Natural killer cell (primary cell): ENCODE results near the gene THSD7B. TPM values are rescaled to one million over a fixed set of nuclear protein-coding genes. Genes with fewer than 3 reads are reported as not detected.

Experiments
- ATAC-seq, 3 donors: fragments of 150-1000 bp in 2 of 3; fragments of 200-7000 bp in 1 of 3; cut with Tn5 transposase; 1 replicate in 1 of 3; 2 replicates in 2 of 3; pipeline ENCODE4 v1.10.0; 2021; ENCODE audit warnings: mild to moderate bottlenecking in 2 of 3, moderate library complexity in 2 of 3
- DNase-seq, 2 donors: peaks; one replicate each; pipeline versions ENCODE4 v3.0.0 to v3.0.0-alpha.2; 2013 to 2021; ENCODE audit warnings: mixed read lengths in 1 of 2
- H3K27ac ChIP-seq: one replicate; pipeline ENCODE4 v1.5.1; 2013; ENCODE audit warnings: mild to moderate bottlenecking, low read length
- H3K27me3 ChIP-seq: one replicate; pipeline ENCODE4 v1.6.1; 2013; ENCODE audit warnings: low read length; ENCODE audit not compliant: control insufficient read depth, insufficient read depth
- H3K36me3 ChIP-seq: one replicate; pipeline ENCODE4 v1.6.1; 2013; ENCODE audit warnings: low read length; ENCODE audit not compliant: control insufficient read depth, insufficient read depth
- H3K4me1 ChIP-seq: one replicate; pipeline ENCODE4 v1.6.1; 2013; ENCODE audit warnings: low read length; ENCODE audit not compliant: control insufficient read depth, insufficient read depth
- H3K4me3 ChIP-seq: one replicate; pipeline ENCODE4 v1.5.1; 2013; ENCODE audit warnings: low read length
- H3K9me3 ChIP-seq: one replicate; pipeline ENCODE4 v1.6.1; 2013; ENCODE audit warnings: low read length; ENCODE audit not compliant: control insufficient read depth, insufficient read depth
- H3K27ac Mint-ChIP-seq, 2 donors: one replicate each; pipeline ENCODE4 v1.8.0; 2022; ENCODE audit warnings: mild to moderate bottlenecking in 2 of 2, mixed read lengths in 2 of 2, moderate library complexity in 1 of 2
- H3K27me3 Mint-ChIP-seq, 2 donors: one replicate each; pipeline ENCODE4 v1.8.0; 2022; ENCODE audit warnings: low read depth in 2 of 2, mixed read lengths in 2 of 2
- H3K36me3 Mint-ChIP-seq: one replicate; pipeline ENCODE4 v1.8.0; 2022; ENCODE audit warnings: mixed read lengths
- H3K4me1 Mint-ChIP-seq, 2 donors: one replicate each; pipeline ENCODE4 v1.8.0; 2022; ENCODE audit warnings: mixed read lengths in 2 of 2
- H3K4me3 Mint-ChIP-seq: one replicate; pipeline ENCODE4 v1.8.0; 2022; ENCODE audit warnings: mild to moderate bottlenecking, moderate library complexity, mixed read lengths
- H3K9me3 Mint-ChIP-seq, 2 donors: one replicate each; pipeline ENCODE4 v1.8.0; 2022; ENCODE audit warnings: mixed read lengths in 2 of 2
- WGBS: methylation state at CpG from one replicate; pipeline ENCODE4 v1.1.7; 2013; ENCODE audit warnings: missing lambda C conversion rate; ENCODE audit not compliant: insufficient coverage; 5-methylcytosine and 5-hydroxymethylcytosine counted together
- intact Hi-C: fragments of 100-400 bp; cut with micrococcal nuclease; formaldehyde crosslinking; loops from one replicate; pipeline ENCODE4 v1.14.2; 2022
- total RNA-seq, 4 donors: library from RNA; stranded (reverse); fragments of 120-200 nt in 1 of 4; gene quantifications; one replicate each; pipeline versions ENCODE4 v1.2.3 to v1.2.4, GENCODE V29; 2013 to 2022
- TF ChIP-seq, protein P1 (sequence below): fragments of 200-600 bp; IDR thresholded peaks from one replicate; pipeline ENCODE4 v1.8.0; 2022; ENCODE audit warnings: antibody characterized with exemption

The THSD7B gene
- total RNA-seq, 3 donors from 2014 or later (not counting 1 experiment from before 2014, with no cell fraction given) = not detected

DNA sequence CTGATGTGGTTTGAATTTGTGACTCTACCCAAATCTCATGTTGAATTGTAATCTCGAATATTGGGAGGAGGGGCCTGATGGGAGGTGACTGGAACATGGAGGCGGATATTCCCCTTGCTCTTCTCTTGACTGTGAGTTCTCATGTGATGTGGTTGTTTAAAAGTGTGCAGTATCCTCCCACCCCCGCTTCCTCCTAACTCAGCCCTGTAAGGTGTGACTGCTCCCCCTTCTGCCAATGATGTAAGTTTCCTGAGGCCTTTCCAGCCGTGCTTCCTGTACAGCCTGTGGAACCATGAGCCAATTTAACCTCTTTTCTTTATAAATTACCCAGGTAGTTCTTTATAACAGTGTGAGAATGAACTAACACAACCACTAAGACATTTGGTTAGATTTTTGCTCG, 458.4 kb downstream of the THSD7B start:
- H3K27ac ChIP-seq = no peak overlapping the region
- 67% methylated on average over 5 of the region's 5 CpGs for WGBS
- Mint-ChIP-seq H3K4me1 (no peaks in the 10 kb centered on the region), H3K9me3 (peaks cover 7 to 17% of the 10 kb centered on the region in 2 donors), H3K36me3 (no peaks in the 10 kb centered on the region), H3K4me3 (no peak overlapping the region), H3K27me3 (no peaks in the 10 kb centered on the region), H3K27ac (no peak overlapping the region)
- H3K4me1 ChIP-seq = no peaks in the 10 kb centered on the region
- no peak for DNase-seq
- no peaks in the 10 kb centered on the region for H3K36me3 ChIP-seq
- no peak for ATAC-seq
- no peak overlapping the region for H3K4me3 ChIP-seq
- H3K27me3 ChIP-seq = no peaks in the 10 kb centered on the region
- intact Hi-C loops = no loop called here
- H3K9me3 ChIP-seq = no peaks in the 10 kb centered on the region
- TF ChIP-seq, protein P1, sequence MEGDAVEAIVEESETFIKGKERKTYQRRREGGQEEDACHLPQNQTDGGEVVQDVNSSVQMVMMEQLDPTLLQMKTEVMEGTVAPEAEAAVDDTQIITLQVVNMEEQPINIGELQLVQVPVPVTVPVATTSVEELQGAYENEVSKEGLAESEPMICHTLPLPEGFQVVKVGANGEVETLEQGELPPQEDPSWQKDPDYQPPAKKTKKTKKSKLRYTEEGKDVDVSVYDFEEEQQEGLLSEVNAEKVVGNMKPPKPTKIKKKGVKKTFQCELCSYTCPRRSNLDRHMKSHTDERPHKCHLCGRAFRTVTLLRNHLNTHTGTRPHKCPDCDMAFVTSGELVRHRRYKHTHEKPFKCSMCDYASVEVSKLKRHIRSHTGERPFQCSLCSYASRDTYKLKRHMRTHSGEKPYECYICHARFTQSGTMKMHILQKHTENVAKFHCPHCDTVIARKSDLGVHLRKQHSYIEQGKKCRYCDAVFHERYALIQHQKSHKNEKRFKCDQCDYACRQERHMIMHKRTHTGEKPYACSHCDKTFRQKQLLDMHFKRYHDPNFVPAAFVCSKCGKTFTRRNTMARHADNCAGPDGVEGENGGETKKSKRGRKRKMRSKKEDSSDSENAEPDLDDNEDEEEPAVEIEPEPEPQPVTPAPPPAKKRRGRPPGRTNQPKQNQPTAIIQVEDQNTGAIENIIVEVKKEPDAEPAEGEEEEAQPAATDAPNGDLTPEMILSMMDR = no peak

DNA sequence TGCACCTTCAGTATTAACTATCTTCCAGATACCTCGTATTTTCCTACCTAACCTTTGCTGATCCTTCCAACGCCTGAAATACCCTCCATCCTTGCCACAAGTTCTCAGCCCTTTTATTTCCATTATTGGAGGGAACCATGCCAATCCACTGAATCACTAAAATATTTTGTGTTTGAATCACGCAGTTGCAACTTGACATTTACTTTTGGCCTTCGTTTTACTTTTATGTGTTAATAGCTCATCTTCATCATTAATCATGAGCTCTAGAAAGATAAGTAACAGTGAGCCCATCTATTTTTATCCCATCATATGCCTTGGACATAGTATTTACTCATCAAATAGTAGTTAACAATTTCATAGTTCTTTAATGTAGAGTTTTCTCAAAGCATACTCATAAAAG, 463.2 kb downstream of the THSD7B start:
- WGBS = 82% methylated on average over 4 of the region's 4 CpGs
- no peak for DNase-seq
- H3K27ac ChIP-seq = no peak overlapping the region

DNA sequence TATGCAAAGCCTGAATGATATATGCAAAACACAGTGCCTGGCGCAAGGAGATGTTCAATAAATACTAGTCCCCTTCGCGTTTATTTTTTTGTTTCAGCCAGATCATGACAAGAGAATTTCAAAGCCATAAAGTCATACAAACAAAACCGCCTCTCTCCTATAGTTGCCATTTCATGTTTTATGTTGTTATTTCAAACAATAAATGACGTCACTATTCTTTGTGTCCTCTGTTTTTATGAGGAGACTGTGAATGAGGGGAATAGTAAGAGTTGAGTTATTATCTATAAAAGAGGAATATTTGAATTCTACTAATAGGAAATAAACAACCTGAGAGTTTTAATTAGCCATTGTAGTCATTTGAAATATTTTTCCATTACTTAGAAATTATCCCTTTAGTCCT, 464.5 kb downstream of the THSD7B start:
- ATAC-seq (no peak), DNase-seq (no peak)
- H3K27me3 Mint-ChIP-seq = no peaks in the 10 kb centered on the region
- intact Hi-C loops = no loop called here
- H3K36me3 Mint-ChIP-seq = no peaks in the 10 kb centered on the region
- Histone ChIP-seq H3K27me3 (no peaks in the 10 kb centered on the region), H3K36me3 (no peaks in the 10 kb centered on the region), H3K27ac (no peak overlapping the region), H3K9me3 (no peaks in the 10 kb centered on the region), H3K4me1 (no peaks in the 10 kb centered on the region), H3K4me3 (no peak overlapping the region)
- H3K9me3 Mint-ChIP-seq = peaks cover 3 to 10% of the 10 kb centered on the region in 2 donors
- no peak overlapping the region for H3K4me3 Mint-ChIP-seq
- TF ChIP-seq, protein P1 = no peak
- H3K27ac Mint-ChIP-seq = no peak overlapping the region
- 100% methylated on average over 3 of the region's 5 CpGs for WGBS
- H3K4me1 Mint-ChIP-seq = no peaks in the 10 kb centered on the region

More for the DNA sequence above, 463.2 kb downstream of the THSD7B start:
- no peaks in the 10 kb centered on the region for H3K27me3 Mint-ChIP-seq
- H3K4me1 Mint-ChIP-seq = no peaks in the 10 kb centered on the region
- Histone ChIP-seq H3K4me3 (no peak overlapping the region), H3K36me3 (no peaks in the 10 kb centered on the region), H3K4me1 (no peaks in the 10 kb centered on the region), H3K9me3 (no peaks in the 10 kb centered on the region), H3K27me3 (no peaks in the 10 kb centered on the region)
- no peak overlapping the region for H3K27ac Mint-ChIP-seq
- peaks cover 6 to 13% of the 10 kb centered on the region in 2 donors for H3K9me3 Mint-ChIP-seq
- TF ChIP-seq, protein P1 = no peak
- H3K36me3 Mint-ChIP-seq = no peaks in the 10 kb centered on the region
- no peak overlapping the region for H3K4me3 Mint-ChIP-seq
- intact Hi-C loops = no loop called here
- no peak for ATAC-seq

DNA sequence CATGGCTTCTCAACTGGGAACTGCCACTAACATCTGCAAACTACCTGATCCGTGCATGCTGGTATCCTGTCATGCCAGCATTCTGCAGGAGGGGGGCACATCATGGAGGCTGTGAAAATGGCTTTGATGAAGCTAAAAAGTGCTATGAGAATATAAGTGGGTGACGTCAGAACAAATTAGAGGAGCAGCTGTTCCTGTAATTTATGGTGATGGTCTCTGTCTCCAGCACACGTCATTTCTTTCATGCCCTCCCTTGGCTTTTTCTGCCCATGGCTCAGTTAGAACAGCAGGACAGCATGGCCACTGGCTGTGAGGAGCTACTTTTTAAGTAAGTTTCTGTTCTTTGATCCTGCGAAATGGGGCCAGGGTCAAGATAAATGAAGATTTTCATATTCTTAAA, 466.3 kb downstream of the THSD7B start:
- no peaks in the 10 kb centered on the region for H3K4me1 ChIP-seq
- H3K4me3 ChIP-seq = no peak overlapping the region
- intact Hi-C loops = no loop called here
- Mint-ChIP-seq H3K4me3 (no peak overlapping the region), H3K36me3 (no peaks in the 10 kb centered on the region), H3K27ac (no peak overlapping the region), H3K9me3 (peaks cover 3 to 8% of the 10 kb centered on the region in 2 donors), H3K4me1 (no peaks in the 10 kb centered on the region), H3K27me3 (no peaks in the 10 kb centered on the region)
- TF ChIP-seq, protein P1 = no peak
- H3K36me3 ChIP-seq = no peaks in the 10 kb centered on the region
- no peaks in the 10 kb centered on the region for H3K9me3 ChIP-seq
- H3K27me3 ChIP-seq = no peaks in the 10 kb centered on the region
- no peak for ATAC-seq
- WGBS = 79% methylated on average over 4 of the region's 4 CpGs
- DNase-seq = no peak
- H3K27ac ChIP-seq = no peak overlapping the region
